ENCODE results near the gene ALG14. TPM values are rescaled to one million over a fixed set of nuclear protein-coding genes. Genes with fewer than 3 reads are reported as not detected.

The ALG14 gene
- total and polyA plus RNA-seq, 4 donors: 1.0 to 16.6 (median 1.9) TPM

- Histone ChIP-seq H3K27ac (ENCODE audit: low read depth in 1 of 2, low read length in 2 of 2) (peak overlapping the region; percentile 96 to 98), H3K4me3 (ENCODE audit: low read depth in 1 of 3, low read length in 3 of 3) (peak overlapping the region; percentile 59 to 91 (median 85)), H3K27me3 (ENCODE audit: control insufficient read depth in 4 of 4, insufficient read depth in 4 of 4, low read length in 3 of 4) (no peaks in the 10 kb centered on the region), H3K36me3 (ENCODE audit: control insufficient read depth in 4 of 4, insufficient read depth in 3 of 4, low read depth in 1 of 4, low read length in 3 of 4) (no peaks in the 10 kb centered on the region), H3K9me3 (ENCODE audit: control insufficient read depth in 4 of 4, low read length in 3 of 4) (no peaks in the 10 kb centered on the region), H3K9ac (ENCODE audit: low read depth in 1 of 2, low read length in 2 of 2) (peak overlapping the region; percentile 77 to 90), H3K4me1 (ENCODE audit: control insufficient read depth in 4 of 4, insufficient read depth in 4 of 4, low read length in 3 of 4) (peaks cover 2 to 53% (median 23%) of the 10 kb centered on the region in 4 donors)
- TF ChIP-seq, protein P1, sequence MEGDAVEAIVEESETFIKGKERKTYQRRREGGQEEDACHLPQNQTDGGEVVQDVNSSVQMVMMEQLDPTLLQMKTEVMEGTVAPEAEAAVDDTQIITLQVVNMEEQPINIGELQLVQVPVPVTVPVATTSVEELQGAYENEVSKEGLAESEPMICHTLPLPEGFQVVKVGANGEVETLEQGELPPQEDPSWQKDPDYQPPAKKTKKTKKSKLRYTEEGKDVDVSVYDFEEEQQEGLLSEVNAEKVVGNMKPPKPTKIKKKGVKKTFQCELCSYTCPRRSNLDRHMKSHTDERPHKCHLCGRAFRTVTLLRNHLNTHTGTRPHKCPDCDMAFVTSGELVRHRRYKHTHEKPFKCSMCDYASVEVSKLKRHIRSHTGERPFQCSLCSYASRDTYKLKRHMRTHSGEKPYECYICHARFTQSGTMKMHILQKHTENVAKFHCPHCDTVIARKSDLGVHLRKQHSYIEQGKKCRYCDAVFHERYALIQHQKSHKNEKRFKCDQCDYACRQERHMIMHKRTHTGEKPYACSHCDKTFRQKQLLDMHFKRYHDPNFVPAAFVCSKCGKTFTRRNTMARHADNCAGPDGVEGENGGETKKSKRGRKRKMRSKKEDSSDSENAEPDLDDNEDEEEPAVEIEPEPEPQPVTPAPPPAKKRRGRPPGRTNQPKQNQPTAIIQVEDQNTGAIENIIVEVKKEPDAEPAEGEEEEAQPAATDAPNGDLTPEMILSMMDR (IDR thresholded peaks at IDR 0.05; ENCODE audit: low read depth, low read length, missing input control): peak; percentile 28
- no peak for TF ChIP-seq RAD21 (IDR thresholded peaks at IDR 0.05)
- DNase-seq (ENCODE audit: low spot score): peak; percentile 67
- WGBS: under 1% methylated on average over 78 of the region's 78 CpGs
Observed at GRCh38 chr1:94926126-94926914, 146.4 kb downstream of the ALG14 start.

GRCh38 chr1:94925561-94926125 lies 147.1 kb downstream of the ALG14 start:
- DNase-seq (ENCODE audit: low spot score): peak; percentile 57
- no peaks in the 10 kb centered on the region for H3K27me3 ChIP-seq (ENCODE audit: control insufficient read depth in 4 of 4, insufficient read depth in 4 of 4, low read length in 3 of 4)
- H3K27ac ChIP-seq (ENCODE audit: low read depth in 1 of 2, low read length in 2 of 2): peak overlapping the region; percentile 96 to 98
- peaks cover 2 to 54% (median 23%) of the 10 kb centered on the region in 4 donors for H3K4me1 ChIP-seq (ENCODE audit: control insufficient read depth in 4 of 4, insufficient read depth in 4 of 4, low read length in 3 of 4)
- 2% methylated on average over 23 of the region's 23 CpGs for WGBS
- no peaks in the 10 kb centered on the region for H3K36me3 ChIP-seq (ENCODE audit: control insufficient read depth in 4 of 4, insufficient read depth in 3 of 4, low read depth in 1 of 4, low read length in 3 of 4)
- H3K9ac ChIP-seq (ENCODE audit: low read depth in 1 of 2, low read length in 2 of 2): peak overlapping the region; percentile 77 to 90
- no peaks in the 10 kb centered on the region for H3K9me3 ChIP-seq (ENCODE audit: control insufficient read depth in 4 of 4, low read length in 3 of 4)
- TF ChIP-seq FOXA1 (IDR thresholded peaks at IDR 0.05): no peak
- TF ChIP-seq GABPA (IDR thresholded peaks at IDR 0.05 in 1 of 2, conservative IDR thresholded peaks at IDR 0.05 in 1 of 2): no peak
- TF ChIP-seq YY1 (IDR thresholded peaks at IDR 0.05): peak; percentile 24
- TF ChIP-seq FOXA2 (IDR thresholded peaks at IDR 0.05): no peak
- peak; percentile 29 for TF ChIP-seq TAF1 (conservative IDR thresholded peaks at IDR 0.05)
- peak in 1 of 2 donors; percentile 51 for TF ChIP-seq RAD21 (IDR thresholded peaks at IDR 0.05)
- no peak for TF ChIP-seq EGR1 (IDR thresholded peaks at IDR 0.05; ENCODE audit: low read depth in 2 of 2)
- TF ChIP-seq, protein P2, sequence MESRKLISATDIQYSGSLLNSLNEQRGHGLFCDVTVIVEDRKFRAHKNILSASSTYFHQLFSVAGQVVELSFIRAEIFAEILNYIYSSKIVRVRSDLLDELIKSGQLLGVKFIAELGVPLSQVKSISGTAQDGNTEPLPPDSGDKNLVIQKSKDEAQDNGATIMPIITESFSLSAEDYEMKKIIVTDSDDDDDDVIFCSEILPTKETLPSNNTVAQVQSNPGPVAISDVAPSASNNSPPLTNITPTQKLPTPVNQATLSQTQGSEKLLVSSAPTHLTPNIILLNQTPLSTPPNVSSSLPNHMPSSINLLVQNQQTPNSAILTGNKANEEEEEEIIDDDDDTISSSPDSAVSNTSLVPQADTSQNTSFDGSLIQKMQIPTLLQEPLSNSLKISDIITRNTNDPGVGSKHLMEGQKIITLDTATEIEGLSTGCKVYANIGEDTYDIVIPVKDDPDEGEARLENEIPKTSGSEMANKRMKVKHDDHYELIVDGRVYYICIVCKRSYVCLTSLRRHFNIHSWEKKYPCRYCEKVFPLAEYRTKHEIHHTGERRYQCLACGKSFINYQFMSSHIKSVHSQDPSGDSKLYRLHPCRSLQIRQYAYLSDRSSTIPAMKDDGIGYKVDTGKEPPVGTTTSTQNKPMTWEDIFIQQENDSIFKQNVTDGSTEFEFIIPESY (IDR thresholded peaks at IDR 0.05): no peak
- TF ChIP-seq HNF4G (IDR thresholded peaks at IDR 0.05): no peak
- peak in 1 of 2 donors; percentile 3 for TF ChIP-seq RXRA (IDR thresholded peaks at IDR 0.05)
- peak; percentile 72 to 92 for TF ChIP-seq JUND (IDR thresholded peaks at IDR 0.05)
- TF ChIP-seq, protein P3, sequence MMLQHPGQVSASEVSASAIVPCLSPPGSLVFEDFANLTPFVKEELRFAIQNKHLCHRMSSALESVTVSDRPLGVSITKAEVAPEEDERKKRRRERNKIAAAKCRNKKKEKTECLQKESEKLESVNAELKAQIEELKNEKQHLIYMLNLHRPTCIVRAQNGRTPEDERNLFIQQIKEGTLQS (IDR thresholded peaks at IDR 0.05): peak; percentile 34
- H3K4me3 ChIP-seq (ENCODE audit: low read depth in 1 of 3, low read length in 3 of 3): peak overlapping the region; percentile 59 to 91 (median 85)
